NT2/D1 (cell line): ENCODE measurements around the gene TYMP.

Experiments used
- DNase-seq: peaks from one replicate; pipeline ENCODE4 v3.0.0-alpha.2; 2011; ENCODE audit warnings: low read depth, low spot score
- H3K27me3 ChIP-seq: 2 replicates; pipeline ENCODE4 v1.6.0; 2011; ENCODE audit warnings: mild to moderate bottlenecking; ENCODE audit not compliant: insufficient read length, insufficient read depth
- H3K36me3 ChIP-seq: 2 replicates; pipeline ENCODE4 v1.6.1; 2011; ENCODE audit warnings: mild to moderate bottlenecking, low read length, mixed read lengths; ENCODE audit not compliant: insufficient read depth, insufficient read length
- H3K4me1 ChIP-seq: 2 replicates; pipeline ENCODE4 v1.5.1; 2011; ENCODE audit not compliant: insufficient read depth, insufficient read length
- H3K4me3 ChIP-seq: 2 replicates; pipeline ENCODE4 v1.5.1; 2011; ENCODE audit warnings: low read depth; ENCODE audit not compliant: insufficient read length
- H3K9ac ChIP-seq: 2 replicates; pipeline ENCODE4 v1.6.0; 2011; ENCODE audit warnings: low read depth; ENCODE audit not compliant: insufficient read length
- H3K9me3 ChIP-seq: 2 replicates; pipeline ENCODE4 v1.5.1; 2011; ENCODE audit warnings: mild to moderate bottlenecking, low read length; ENCODE audit not compliant: insufficient read depth
- SUZ12 ChIP-seq: IDR thresholded peaks from 2 replicates; pipeline ENCODE4 v1.6.1; 2011; ENCODE audit not compliant: insufficient read length, insufficient read depth; ENCODE audit errors: extremely low read depth
- YY1 ChIP-seq: IDR thresholded peaks from 2 replicates; pipeline ENCODE4 v1.6.1; 2011; ENCODE audit not compliant: insufficient read length, insufficient read depth
- ZNF274 ChIP-seq: IDR thresholded peaks from 2 replicates; pipeline ENCODE4 v1.6.1; 2011; ENCODE audit warnings: mild to moderate bottlenecking, low read depth, low read length

TYMP gene

DNA sequence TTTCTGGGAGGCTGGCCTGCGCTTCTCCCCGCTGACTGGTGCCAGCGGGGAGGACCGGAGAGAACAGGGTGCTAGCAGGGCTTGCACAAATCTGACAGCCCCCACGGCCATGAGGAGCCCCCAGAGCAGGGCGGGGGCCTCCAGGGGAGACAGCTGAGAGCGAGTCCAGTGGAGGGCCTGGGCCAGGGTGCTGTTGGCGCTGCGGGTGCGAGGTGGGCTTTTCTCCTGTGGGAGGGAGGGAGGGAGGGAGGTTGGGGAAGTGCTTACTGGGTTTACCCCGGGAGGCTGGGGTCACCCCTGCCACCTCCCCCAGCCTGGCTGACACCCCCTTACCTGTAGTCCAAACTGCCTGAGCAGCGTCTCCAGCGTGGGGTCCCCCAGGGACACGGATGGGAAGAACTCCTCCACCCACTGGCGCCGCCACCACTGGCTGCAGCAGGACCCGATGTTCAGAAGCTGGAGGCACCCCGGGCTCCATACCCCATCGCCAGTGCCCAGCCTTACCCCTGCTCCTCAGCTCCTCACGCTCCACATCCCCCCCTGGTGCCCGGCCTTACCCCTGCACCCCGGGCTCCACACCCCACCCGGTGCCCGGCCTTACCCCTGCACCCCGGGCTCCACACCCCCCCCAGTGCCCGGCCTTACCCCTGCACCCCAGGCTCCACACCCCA lies 26.2 kb downstream of the TYMP start:
- TF ChIP-seq YY1: no peak
- TF ChIP-seq ZNF274: no peak
- no peak for TF ChIP-seq SUZ12
- no peaks in the 10 kb centered on the region for H3K27me3 ChIP-seq
- H3K9ac ChIP-seq: no peak overlapping the region
- H3K36me3 ChIP-seq: peaks cover 40% of the 10 kb centered on the region
- H3K4me1 ChIP-seq: peaks cover 8% of the 10 kb centered on the region
- no peaks in the 10 kb centered on the region for H3K9me3 ChIP-seq
- no peak for DNase-seq
- H3K4me3 ChIP-seq: no peak overlapping the region

DNA sequence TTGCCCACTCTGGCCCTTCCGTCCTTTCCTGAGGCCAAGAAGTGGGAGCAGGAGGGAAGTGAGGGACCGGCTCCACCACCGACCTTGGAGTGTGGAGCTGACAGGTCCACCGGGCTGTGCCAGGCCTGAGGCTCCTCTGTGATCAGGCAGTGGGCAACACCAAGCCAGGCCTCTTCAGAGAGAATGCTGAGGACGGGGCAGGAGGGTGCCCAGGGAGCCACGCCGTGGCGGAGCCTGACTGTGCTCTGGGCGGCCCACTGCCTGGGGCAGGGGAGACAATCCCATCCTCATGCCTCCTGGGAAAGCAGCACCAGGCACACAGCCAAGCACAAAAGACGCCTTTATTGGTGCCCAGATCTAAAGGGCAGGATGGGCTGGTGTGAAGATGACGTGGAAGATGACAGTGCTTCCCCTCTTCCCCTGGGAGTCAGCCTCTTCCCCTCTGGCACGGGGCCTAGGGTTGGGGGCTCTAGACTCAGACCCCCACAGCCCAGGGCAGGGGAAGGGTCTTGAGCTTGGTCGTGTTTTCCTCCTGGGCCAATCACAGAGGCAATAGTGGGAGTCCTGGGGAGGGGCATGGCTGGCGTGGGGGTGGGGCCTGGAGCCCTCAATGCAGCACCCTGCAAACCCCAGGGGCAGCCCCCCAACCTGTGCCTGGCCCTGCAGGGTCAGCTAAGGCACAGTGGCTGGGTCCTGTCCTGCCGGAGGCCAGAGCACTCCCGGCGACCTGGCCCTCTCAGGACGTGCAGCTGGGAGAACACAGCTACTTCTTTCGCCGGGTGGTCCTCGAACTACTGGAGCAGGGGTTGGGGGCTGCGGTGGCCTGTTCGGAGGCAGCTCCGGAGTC lies 27.0 kb downstream of the TYMP start:
- no peak for DNase-seq
- H3K9ac ChIP-seq: no peak overlapping the region

GRCh38 chr22:50502096-50502495 lies 27.7 kb downstream of the TYMP start:
- peaks cover 8% of the 10 kb centered on the region for H3K4me1 ChIP-seq
- no peak overlapping the region for H3K4me3 ChIP-seq
- no peak for DNase-seq
- TF ChIP-seq SUZ12: no peak
- no peak for TF ChIP-seq YY1
- no peak for TF ChIP-seq ZNF274
- no peaks in the 10 kb centered on the region for H3K27me3 ChIP-seq
- no peaks in the 10 kb centered on the region for H3K9me3 ChIP-seq
- no peak overlapping the region for H3K9ac ChIP-seq
- peaks cover 40% of the 10 kb centered on the region for H3K36me3 ChIP-seq

More for the DNA sequence above, 27.0 kb downstream of the TYMP start:
- TF ChIP-seq ZNF274 (no peak), YY1 (no peak), SUZ12 (no peak)
- no peaks in the 10 kb centered on the region for H3K27me3 ChIP-seq
- H3K36me3 ChIP-seq: peaks cover 40% of the 10 kb centered on the region
- peaks cover 8% of the 10 kb centered on the region for H3K4me1 ChIP-seq
- H3K9me3 ChIP-seq: no peaks in the 10 kb centered on the region
- no peak overlapping the region for H3K4me3 ChIP-seq

GRCh38 chr22:50500452-50500851 lies 29.4 kb downstream of the TYMP start:
- Histone ChIP-seq H3K9me3 (no peaks in the 10 kb centered on the region), H3K4me1 (no peaks in the 10 kb centered on the region), H3K9ac (no peak overlapping the region), H3K36me3 (peaks cover 31% of the 10 kb centered on the region), H3K27me3 (no peaks in the 10 kb centered on the region), H3K4me3 (no peak overlapping the region)
- TF ChIP-seq SUZ12 (no peak), ZNF274 (no peak), YY1 (no peak)
- DNase-seq: no peak

DNA sequence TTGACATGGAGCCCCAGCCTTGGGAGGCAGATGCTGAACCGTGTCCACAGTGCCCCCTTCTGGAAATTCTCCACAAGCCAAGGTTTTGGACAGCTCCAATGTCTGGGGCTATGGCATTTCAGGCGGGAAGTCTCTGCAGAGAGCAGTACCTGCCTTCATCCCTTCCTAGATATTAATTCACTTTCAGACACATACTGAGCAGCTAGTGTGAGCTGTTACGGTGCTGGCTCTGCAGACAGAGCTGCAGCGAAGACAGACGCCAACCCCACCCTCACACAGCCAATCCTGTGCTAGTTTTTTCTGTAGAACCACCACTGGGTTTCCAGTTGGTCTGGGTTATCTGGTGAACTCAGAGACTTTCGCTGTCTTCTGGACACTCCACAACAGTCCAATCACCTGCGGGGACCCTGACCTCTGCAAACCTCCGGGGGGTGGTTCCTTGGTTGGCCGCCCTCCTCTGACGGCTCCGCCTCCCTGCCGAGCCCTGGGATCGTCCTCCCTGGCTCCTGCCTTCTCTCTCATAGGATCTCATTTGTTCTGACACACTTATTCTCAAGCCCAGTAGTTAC lies 31.4 kb downstream of the TYMP start:
- H3K27me3 ChIP-seq: no peaks in the 10 kb centered on the region
- no peak overlapping the region for H3K9ac ChIP-seq
- H3K36me3 ChIP-seq: peaks cover 16% of the 10 kb centered on the region
- no peaks in the 10 kb centered on the region for H3K9me3 ChIP-seq
- H3K4me1 ChIP-seq: no peaks in the 10 kb centered on the region
- TF ChIP-seq ZNF274 (no peak), YY1 (no peak), SUZ12 (no peak)
- peak; percentile 48 for DNase-seq
- H3K4me3 ChIP-seq: no peak overlapping the region

GRCh38 chr22:50497093-50497492 lies 32.7 kb downstream of the TYMP start:
- no peak for TF ChIP-seq YY1
- H3K36me3 ChIP-seq: peaks cover 3% of the 10 kb centered on the region
- H3K9me3 ChIP-seq: no peaks in the 10 kb centered on the region
- H3K27me3 ChIP-seq: no peaks in the 10 kb centered on the region
- no peak for DNase-seq
- H3K4me1 ChIP-seq: no peaks in the 10 kb centered on the region
- H3K4me3 ChIP-seq: no peak overlapping the region
- no peak overlapping the region for H3K9ac ChIP-seq

DNA sequence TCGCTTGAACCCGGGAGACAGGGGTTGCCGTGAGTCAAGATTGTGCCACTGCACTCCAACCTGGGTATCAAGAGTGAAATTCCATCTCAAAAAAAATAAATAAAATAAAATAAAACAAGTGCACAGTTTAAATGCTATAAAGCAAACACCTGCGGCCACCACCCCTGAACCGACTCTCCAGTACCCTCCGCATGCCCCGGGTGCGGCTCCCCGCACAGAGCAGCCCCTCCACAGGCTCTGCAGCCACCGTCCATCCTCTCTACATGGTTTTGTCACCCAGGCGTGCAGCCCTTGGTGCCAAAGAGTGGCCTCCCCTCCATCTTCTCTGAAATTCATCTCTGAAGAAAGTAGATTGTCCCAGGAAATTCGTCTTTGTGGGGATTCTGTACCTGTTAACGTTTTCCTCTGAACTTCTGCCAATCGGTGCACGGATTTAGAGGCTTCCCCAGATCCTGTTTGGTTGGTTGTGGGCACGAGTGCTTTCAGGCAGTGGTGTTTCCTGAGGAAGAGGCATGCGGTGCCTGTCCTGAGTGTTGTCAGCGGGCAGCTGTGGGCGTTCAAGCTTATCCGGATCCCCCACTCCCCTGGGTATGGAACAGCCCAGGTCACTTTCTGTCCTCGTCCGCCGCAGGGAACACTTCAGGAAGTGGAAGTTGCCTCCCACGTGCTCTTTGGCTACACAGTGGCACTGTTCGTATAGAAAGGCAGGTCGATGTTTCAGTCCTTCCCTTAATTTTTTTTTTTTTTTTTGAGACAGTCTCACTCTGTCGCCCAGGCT lies 39.1 kb downstream of the TYMP start:
- Histone ChIP-seq H3K9me3 (no peaks in the 10 kb centered on the region), H3K4me3 (no peak overlapping the region), H3K9ac (no peak overlapping the region), H3K4me1 (no peaks in the 10 kb centered on the region), H3K36me3 (no peaks in the 10 kb centered on the region), H3K27me3 (no peaks in the 10 kb centered on the region)
- TF ChIP-seq YY1: no peak
- TF ChIP-seq ZNF274: no peak
- TF ChIP-seq SUZ12: no peak
- no peak for DNase-seq
